ENCODE results near the gene GMPPA. TPM values are rescaled to one million over a fixed set of nuclear protein-coding genes. Genes with fewer than 3 reads are reported as not detected.

Gene GMPPA
- total RNA-seq, 1 experiment from 2014 or later, result 51.9 TPM

DNA sequence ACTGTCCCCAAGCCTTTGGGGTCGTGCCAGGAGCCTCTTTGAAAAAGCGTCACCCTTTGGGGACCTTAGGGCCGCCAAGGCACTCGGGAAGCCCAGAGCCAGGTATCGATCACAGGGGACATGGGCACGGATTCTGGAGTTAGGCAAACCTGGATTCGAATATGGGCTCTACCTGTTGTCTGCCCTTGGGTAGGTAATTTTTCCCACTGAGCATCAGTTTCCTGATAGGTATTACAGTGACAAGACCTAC, 54.4 kb downstream of the GMPPA start:
- H3K9me3 Mint-ChIP-seq, result no peaks in the 10 kb centered on the region
- DNase-seq (ENCODE audit: low spot score) (no peak), ATAC-seq (no peak)
- peaks cover 10% of the 10 kb centered on the region for H3K4me1 Mint-ChIP-seq
- H3K4me3 Mint-ChIP-seq, result peak overlapping the region; percentile 53
- peaks cover 10% of the 10 kb centered on the region; the same call in 1 of the 2 replicates for H3K36me3 Mint-ChIP-seq
- H3K27ac Mint-ChIP-seq, result no peak overlapping the region
- TF ChIP-seq, protein P1, sequence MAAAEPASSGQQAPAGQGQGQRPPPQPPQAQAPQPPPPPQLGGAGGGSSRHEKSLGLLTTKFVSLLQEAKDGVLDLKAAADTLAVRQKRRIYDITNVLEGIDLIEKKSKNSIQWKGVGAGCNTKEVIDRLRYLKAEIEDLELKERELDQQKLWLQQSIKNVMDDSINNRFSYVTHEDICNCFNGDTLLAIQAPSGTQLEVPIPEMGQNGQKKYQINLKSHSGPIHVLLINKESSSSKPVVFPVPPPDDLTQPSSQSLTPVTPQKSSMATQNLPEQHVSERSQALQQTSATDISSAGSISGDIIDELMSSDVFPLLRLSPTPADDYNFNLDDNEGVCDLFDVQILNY (CRISPR knock-in tag; IDR thresholded peaks at IDR 0.05), result peak; percentile 14; the same call in 1 of the 2 replicates
- TF ChIP-seq, protein P2, sequence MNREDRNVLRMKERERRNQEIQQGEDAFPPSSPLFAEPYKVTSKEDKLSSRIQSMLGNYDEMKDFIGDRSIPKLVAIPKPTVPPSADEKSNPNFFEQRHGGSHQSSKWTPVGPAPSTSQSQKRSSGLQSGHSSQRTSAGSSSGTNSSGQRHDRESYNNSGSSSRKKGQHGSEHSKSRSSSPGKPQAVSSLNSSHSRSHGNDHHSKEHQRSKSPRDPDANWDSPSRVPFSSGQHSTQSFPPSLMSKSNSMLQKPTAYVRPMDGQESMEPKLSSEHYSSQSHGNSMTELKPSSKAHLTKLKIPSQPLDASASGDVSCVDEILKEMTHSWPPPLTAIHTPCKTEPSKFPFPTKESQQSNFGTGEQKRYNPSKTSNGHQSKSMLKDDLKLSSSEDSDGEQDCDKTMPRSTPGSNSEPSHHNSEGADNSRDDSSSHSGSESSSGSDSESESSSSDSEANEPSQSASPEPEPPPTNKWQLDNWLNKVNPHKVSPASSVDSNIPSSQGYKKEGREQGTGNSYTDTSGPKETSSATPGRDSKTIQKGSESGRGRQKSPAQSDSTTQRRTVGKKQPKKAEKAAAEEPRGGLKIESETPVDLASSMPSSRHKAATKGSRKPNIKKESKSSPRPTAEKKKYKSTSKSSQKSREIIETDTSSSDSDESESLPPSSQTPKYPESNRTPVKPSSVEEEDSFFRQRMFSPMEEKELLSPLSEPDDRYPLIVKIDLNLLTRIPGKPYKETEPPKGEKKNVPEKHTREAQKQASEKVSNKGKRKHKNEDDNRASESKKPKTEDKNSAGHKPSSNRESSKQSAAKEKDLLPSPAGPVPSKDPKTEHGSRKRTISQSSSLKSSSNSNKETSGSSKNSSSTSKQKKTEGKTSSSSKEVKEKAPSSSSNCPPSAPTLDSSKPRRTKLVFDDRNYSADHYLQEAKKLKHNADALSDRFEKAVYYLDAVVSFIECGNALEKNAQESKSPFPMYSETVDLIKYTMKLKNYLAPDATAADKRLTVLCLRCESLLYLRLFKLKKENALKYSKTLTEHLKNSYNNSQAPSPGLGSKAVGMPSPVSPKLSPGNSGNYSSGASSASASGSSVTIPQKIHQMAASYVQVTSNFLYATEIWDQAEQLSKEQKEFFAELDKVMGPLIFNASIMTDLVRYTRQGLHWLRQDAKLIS (CRISPR knock-in tag; IDR thresholded peaks at IDR 0.05; ENCODE audit: borderline replicate concordance), result no peak
- CTCF ChIA-PET, result interaction anchor here (1.0 to 3.9 kb wide), 6 partner anchors 8 to 57 kb away, joined by 4 to 35 read pairs (median 7); partner anchors contain the start of genes CHPF and TMEM198
- H3K27me3 Mint-ChIP-seq (ENCODE audit: low read depth), result peaks cover 38% of the 10 kb centered on the region
- POLR2A ChIA-PET, result interaction anchor here (0.8 to 2.8 kb wide), 5 partner anchors 8 to 44 kb away, joined by 3 to 17 read pairs (median 14); partner anchors contain the start of genes CHPF, INHA, OBSL1 and STK11IP

DNA sequence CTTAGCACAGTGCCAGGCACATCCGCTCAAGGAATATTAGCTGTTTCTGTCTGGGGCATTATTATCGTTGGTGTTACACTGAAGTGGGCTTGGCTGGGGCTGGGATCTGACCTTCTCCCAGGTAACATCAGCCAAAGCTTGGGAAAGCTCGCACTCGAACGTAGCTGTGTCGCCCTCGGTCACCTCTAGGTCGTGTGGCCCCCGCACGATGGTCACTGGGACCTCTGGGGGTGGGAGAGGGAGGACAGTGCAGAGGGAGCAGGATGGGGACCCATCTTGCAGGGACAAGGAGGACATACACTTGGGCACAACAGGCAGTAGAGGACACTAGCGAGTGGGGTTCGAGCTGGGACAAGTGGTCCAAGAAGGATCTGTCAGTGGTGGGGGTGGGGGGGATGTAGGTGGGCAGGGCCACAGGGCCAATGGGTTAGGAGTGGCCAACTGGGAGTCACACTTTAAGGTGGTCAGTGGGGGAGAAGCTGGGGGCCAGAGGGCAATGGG, 54.8 kb downstream of the GMPPA start:
- ATAC-seq, result no peak
- POLR2A ChIA-PET, result interaction anchor here (0.6 to 2.8 kb wide), 3 partner anchors 8 to 44 kb away, joined by 3 to 17 read pairs (median 14); partner anchors contain the start of genes OBSL1 and STK11IP
- Mint-ChIP-seq H3K9me3 (no peaks in the 10 kb centered on the region), H3K4me1 (peaks cover 10% of the 10 kb centered on the region), H3K27ac (no peak overlapping the region), H3K4me3 (peak overlapping the region; percentile 53), H3K36me3 (peaks cover 7% of the 10 kb centered on the region; the same call in 1 of the 2 replicates), H3K27me3 (ENCODE audit: low read depth) (peaks cover 38% of the 10 kb centered on the region)
- TF ChIP-seq JUN (CRISPR knock-in tag; IDR thresholded peaks at IDR 0.05) (no peak), SOX15 (CRISPR knock-in tag; IDR thresholded peaks at IDR 0.05) (no peak), ATF1 (CRISPR knock-in tag; IDR thresholded peaks at IDR 0.05) (no peak), OVOL2 (CRISPR knock-in tag; IDR thresholded peaks at IDR 0.05; ENCODE audit: borderline replicate concordance) (no peak), NR1H2 (CRISPR knock-in tag; IDR thresholded peaks at IDR 0.05) (no peak), RELA (CRISPR knock-in tag; IDR thresholded peaks at IDR 0.05; ENCODE audit: borderline replicate concordance) (no peak), ZNF671 (CRISPR knock-in tag; IDR thresholded peaks at IDR 0.05) (no peak), ZNF423 (CRISPR knock-in tag; IDR thresholded peaks at IDR 0.05) (no peak), ZNF396 (CRISPR knock-in tag; IDR thresholded peaks at IDR 0.05; ENCODE audit: borderline replicate concordance) (no peak), FOXK1 (CRISPR knock-in tag; IDR thresholded peaks at IDR 0.05) (no peak)
- TF ChIP-seq, protein P3, sequence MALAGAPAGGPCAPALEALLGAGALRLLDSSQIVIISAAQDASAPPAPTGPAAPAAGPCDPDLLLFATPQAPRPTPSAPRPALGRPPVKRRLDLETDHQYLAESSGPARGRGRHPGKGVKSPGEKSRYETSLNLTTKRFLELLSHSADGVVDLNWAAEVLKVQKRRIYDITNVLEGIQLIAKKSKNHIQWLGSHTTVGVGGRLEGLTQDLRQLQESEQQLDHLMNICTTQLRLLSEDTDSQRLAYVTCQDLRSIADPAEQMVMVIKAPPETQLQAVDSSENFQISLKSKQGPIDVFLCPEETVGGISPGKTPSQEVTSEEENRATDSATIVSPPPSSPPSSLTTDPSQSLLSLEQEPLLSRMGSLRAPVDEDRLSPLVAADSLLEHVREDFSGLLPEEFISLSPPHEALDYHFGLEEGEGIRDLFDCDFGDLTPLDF (CRISPR knock-in tag; IDR thresholded peaks at IDR 0.05), result no peak
- TF ChIP-seq, protein P4, sequence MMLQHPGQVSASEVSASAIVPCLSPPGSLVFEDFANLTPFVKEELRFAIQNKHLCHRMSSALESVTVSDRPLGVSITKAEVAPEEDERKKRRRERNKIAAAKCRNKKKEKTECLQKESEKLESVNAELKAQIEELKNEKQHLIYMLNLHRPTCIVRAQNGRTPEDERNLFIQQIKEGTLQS (CRISPR knock-in tag; conservative IDR thresholded peaks at IDR 0.05), result no peak
- TF ChIP-seq, protein P5, sequence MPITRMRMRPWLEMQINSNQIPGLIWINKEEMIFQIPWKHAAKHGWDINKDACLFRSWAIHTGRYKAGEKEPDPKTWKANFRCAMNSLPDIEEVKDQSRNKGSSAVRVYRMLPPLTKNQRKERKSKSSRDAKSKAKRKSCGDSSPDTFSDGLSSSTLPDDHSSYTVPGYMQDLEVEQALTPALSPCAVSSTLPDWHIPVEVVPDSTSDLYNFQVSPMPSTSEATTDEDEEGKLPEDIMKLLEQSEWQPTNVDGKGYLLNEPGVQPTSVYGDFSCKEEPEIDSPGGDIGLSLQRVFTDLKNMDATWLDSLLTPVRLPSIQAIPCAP (CRISPR knock-in tag; IDR thresholded peaks at IDR 0.05), result no peak
- no peak for DNase-seq (ENCODE audit: low spot score)
- CTCF ChIA-PET, result interaction anchor here (1.5 to 3.9 kb wide), 3 partner anchors 8 to 24 kb away, joined by 6 to 35 read pairs (median 15); no protein-coding TSS in a partner anchor

DNA sequence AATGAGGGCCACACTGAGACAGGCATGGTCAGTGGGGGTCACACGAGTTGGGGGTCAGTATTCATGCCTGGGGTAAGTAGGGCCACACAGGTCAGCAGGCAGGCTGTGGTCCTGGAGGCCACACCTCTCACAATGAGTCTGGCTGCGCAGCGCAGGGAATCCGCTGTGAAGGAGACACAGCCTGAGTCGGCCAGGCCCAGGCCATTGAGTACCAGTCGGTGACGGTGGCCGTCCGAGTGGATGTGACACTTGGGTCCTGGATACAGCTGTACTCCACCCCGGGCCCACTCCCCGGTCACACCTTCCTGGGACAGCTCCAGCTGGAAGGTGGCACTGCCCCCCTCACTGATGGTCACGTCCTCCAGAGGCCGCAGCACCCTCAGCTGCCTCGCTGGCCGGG, 55.7 kb downstream of the GMPPA start:
- POLR2A ChIA-PET, result no interaction called here
- Mint-ChIP-seq H3K4me1 (peaks cover 10% of the 10 kb centered on the region), H3K27ac (no peak overlapping the region), H3K27me3 (ENCODE audit: low read depth) (peaks cover 34% of the 10 kb centered on the region), H3K9me3 (no peaks in the 10 kb centered on the region), H3K36me3 (peaks cover 8% of the 10 kb centered on the region; the same call in 1 of the 2 replicates), H3K4me3 (no peak overlapping the region)
- ATAC-seq, result no peak
- TF ChIP-seq CBFB (CRISPR knock-in tag; IDR thresholded peaks at IDR 0.05; ENCODE audit: low read depth), result no peak
- no peak for TF ChIP-seq ZNF121 (CRISPR knock-in tag; IDR thresholded peaks at IDR 0.05)
- TF ChIP-seq, protein P5 (CRISPR knock-in tag; IDR thresholded peaks at IDR 0.05), result no peak
- TF ChIP-seq ZNF317 (CRISPR knock-in tag; IDR thresholded peaks at IDR 0.05; ENCODE audit: borderline replicate concordance, low read depth), result no peak
- TF ChIP-seq, protein P6, sequence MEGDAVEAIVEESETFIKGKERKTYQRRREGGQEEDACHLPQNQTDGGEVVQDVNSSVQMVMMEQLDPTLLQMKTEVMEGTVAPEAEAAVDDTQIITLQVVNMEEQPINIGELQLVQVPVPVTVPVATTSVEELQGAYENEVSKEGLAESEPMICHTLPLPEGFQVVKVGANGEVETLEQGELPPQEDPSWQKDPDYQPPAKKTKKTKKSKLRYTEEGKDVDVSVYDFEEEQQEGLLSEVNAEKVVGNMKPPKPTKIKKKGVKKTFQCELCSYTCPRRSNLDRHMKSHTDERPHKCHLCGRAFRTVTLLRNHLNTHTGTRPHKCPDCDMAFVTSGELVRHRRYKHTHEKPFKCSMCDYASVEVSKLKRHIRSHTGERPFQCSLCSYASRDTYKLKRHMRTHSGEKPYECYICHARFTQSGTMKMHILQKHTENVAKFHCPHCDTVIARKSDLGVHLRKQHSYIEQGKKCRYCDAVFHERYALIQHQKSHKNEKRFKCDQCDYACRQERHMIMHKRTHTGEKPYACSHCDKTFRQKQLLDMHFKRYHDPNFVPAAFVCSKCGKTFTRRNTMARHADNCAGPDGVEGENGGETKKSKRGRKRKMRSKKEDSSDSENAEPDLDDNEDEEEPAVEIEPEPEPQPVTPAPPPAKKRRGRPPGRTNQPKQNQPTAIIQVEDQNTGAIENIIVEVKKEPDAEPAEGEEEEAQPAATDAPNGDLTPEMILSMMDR (IDR thresholded peaks at IDR 0.05), result no peak
- CTCF ChIA-PET, result no interaction called here
- no peak for DNase-seq (ENCODE audit: low spot score)
